SK-N-SH (cell line): ENCODE data around the gene ERGIC1. TPM values are rescaled to one million over a fixed set of nuclear protein-coding genes. Genes with fewer than 3 reads are reported as not detected.

ENCODE experiments used
- CTCF ChIA-PET: fragments of 300-600, 350-600 bp; formaldehyde crosslinking; extraction: SDS; loops from one replicate; lab custom pipeline; 2021; lab: Yijun Ruan, JAX
- POLR2A ChIA-PET: fragments of 350-600 bp; sonication (Branson Sonifier 250); formaldehyde crosslinking; extraction: SDS; loops from one replicate; lab custom pipeline; 2020; ENCODE audit warnings: antibody characterized with exemption, inconsistent platforms; lab: Yijun Ruan, JAX
- DNase-seq: peaks from one replicate; pipeline ENCODE4 v3.0.0; 2012
- H2AFZ ChIP-seq: fragments of 200-600 bp; sonication (generic); 2 replicates; pipeline ENCODE4 v1.8.1; 2016; ENCODE audit warnings: antibody characterized with exemption, mild to moderate bottlenecking, low read depth
- H3F3A ChIP-seq: fragments of 200-600 bp; sonication (generic); replicated peaks from 2 replicates; pipeline ENCODE3; 2016; ENCODE audit warnings: antibody characterized with exemption, mild to moderate bottlenecking; ENCODE audit not compliant: insufficient read depth
- H3K27ac ChIP-seq, 2 experiments: fragments of 200-500 bp in 1 of 2; fragments of 200-600 bp in 1 of 2; sonication (Bioruptor generic) in 1 of 2; sonication (generic), shearing (Covaris generic) in 1 of 2; 2 replicates each; pipeline versions ENCODE4 v1.5.1 to v1.6.1; 2014 to 2016; ENCODE audit warnings: low read depth in 2 of 2, inconsistent platforms in 1 of 2, low read length in 1 of 2, mild to moderate bottlenecking in 1 of 2, mixed read lengths in 1 of 2
- H3K27me3 ChIP-seq: fragments of 200-600 bp; sonication (generic), shearing (Covaris generic); 2 replicates; pipeline ENCODE4 v1.6.1; 2016; ENCODE audit warnings: mixed run types; ENCODE audit not compliant: insufficient read depth
- H3K36me3 ChIP-seq, 2 experiments: fragments of 200-500 bp in 1 of 2; fragments of 200-600 bp in 1 of 2; sonication (Bioruptor generic) in 1 of 2; sonication (generic) in 1 of 2; replicated peaks in 1 of 2; 2 replicates each; pipeline versions ENCODE3 to v1.5.1; 2014 to 2016; ENCODE audit warnings: low read length in 1 of 2, mild to moderate bottlenecking in 1 of 2; ENCODE audit not compliant: insufficient read depth in 2 of 2, control insufficient read depth in 1 of 2
- H3K4me1 ChIP-seq, 2 experiments: fragments of 200-500 bp in 1 of 2; fragments of 200-600 bp in 1 of 2; sonication (Bioruptor generic) in 1 of 2; sonication (generic), shearing (Covaris generic) in 1 of 2; 2 replicates each; pipeline versions ENCODE4 v1.5.1 to v1.6.1; 2014 to 2016; ENCODE audit warnings: low read depth in 1 of 2, low read length in 1 of 2, mixed run types in 1 of 2; ENCODE audit not compliant: insufficient read depth in 2 of 2, control insufficient read depth in 1 of 2
- H3K4me2 ChIP-seq: fragments of 200-600 bp; sonication (generic), shearing (Covaris generic); 2 replicates; pipeline ENCODE4 v1.6.1; 2017; ENCODE audit warnings: mixed run types
- H3K4me3 ChIP-seq, 2 experiments: fragments of 200-500 bp in 1 of 2; fragments of 200-600 bp in 1 of 2; sonication (Bioruptor generic) in 1 of 2; sonication (generic), shearing (Covaris generic) in 1 of 2; 2 replicates each; pipeline versions ENCODE4 v1.5.1 to v1.8.1; 2014 to 2016; ENCODE audit warnings: low read depth in 2 of 2, inconsistent platforms in 1 of 2, low read length in 1 of 2, mild to moderate bottlenecking in 1 of 2, mixed read lengths in 1 of 2, moderate library complexity in 1 of 2
- H3K79me2 ChIP-seq: fragments of 200-600 bp; sonication (generic); 2 replicates; pipeline ENCODE4 v1.8.1; 2017; ENCODE audit warnings: mild to moderate bottlenecking; ENCODE audit not compliant: insufficient read depth
- H3K9ac ChIP-seq: fragments of 200-600 bp; sonication (generic); 2 replicates; pipeline ENCODE4 v1.6.1; 2017; ENCODE audit warnings: mixed run types
- H3K9me2 ChIP-seq: fragments of 200-600 bp; sonication (generic); 2 replicates; pipeline ENCODE4 v1.6.1; 2017; ENCODE audit warnings: mixed run types
- H3K9me3 ChIP-seq: fragments of 200-600 bp; sonication (generic); 2 replicates; pipeline ENCODE4 v1.6.1; 2017; ENCODE audit warnings: mixed run types, mild to moderate bottlenecking, moderate library complexity
- H4K20me1 ChIP-seq: fragments of 200-600 bp; sonication (generic); 2 replicates; pipeline ENCODE4 v1.6.1; 2017; ENCODE audit warnings: mild to moderate bottlenecking, mixed run types; ENCODE audit not compliant: insufficient read depth
- CHD2 ChIP-seq: fragments of 150-350 bp; IDR thresholded peaks from 2 replicates; pipeline ENCODE4 v1.6.1; 2018; ENCODE audit warnings: low read length; ENCODE audit not compliant: partially characterized antibody
- EP300 ChIP-seq, 2 experiments: IDR thresholded peaks; 2 replicates each; pipeline versions ENCODE4 v1.4.0 to v1.6.1; 2012; ENCODE audit warnings: borderline replicate concordance in 1 of 2, low read depth in 1 of 2, low read length in 1 of 2
- FOSL2 ChIP-seq: IDR thresholded peaks from 2 replicates; pipeline ENCODE4 v1.4.0; 2012; ENCODE audit warnings: low read depth, mild to moderate bottlenecking, moderate library complexity, borderline replicate concordance
- FOXJ3 ChIP-seq: sonication (generic); formaldehyde crosslinking; IDR thresholded peaks from 2 replicates; pipeline ENCODE4 v1.5.1; 2020; ENCODE audit warnings: mild to moderate bottlenecking, missing genetic modification reagents
- GABPA ChIP-seq: IDR thresholded peaks from 2 replicates; pipeline ENCODE4 v1.4.0; 2012; ENCODE audit warnings: low read depth, mild to moderate bottlenecking
- IRF3 ChIP-seq: fragments of 150-350 bp; IDR thresholded peaks from 2 replicates; pipeline ENCODE4 v1.6.1; 2016; ENCODE audit warnings: mild to moderate bottlenecking, low read depth, low read length
- MEF2A ChIP-seq: IDR thresholded peaks from 2 replicates; pipeline ENCODE4 v1.4.0; 2012; ENCODE audit warnings: low read depth, borderline replicate concordance
- NFIC ChIP-seq: IDR thresholded peaks from 2 replicates; pipeline ENCODE4 v1.4.0; 2012; ENCODE audit warnings: borderline replicate concordance
- POLR2AphosphoS5 ChIP-seq: IDR thresholded peaks from 2 replicates; pipeline ENCODE4 v1.6.1; 2012; ENCODE audit warnings: low read depth, low read length
- RCOR1 ChIP-seq: fragments of 150-350 bp; IDR thresholded peaks from 2 replicates; pipeline ENCODE4 v1.6.1; 2017; ENCODE audit warnings: antibody characterized with exemption, low read length
- RFX5 ChIP-seq: IDR thresholded peaks from 2 replicates; pipeline ENCODE4 v1.6.1; 2012; ENCODE audit warnings: mild to moderate bottlenecking, improper control_type of control experiment, low read length
- SMC3 ChIP-seq: IDR thresholded peaks from 2 replicates; pipeline ENCODE4 v1.6.1; 2012; ENCODE audit warnings: low read depth, low read length, improper control_type of control experiment
- TCF12 ChIP-seq: IDR thresholded peaks from 2 replicates; pipeline ENCODE4 v1.4.0; 2012
- USF2 ChIP-seq: fragments of 150-350 bp; IDR thresholded peaks from 2 replicates; pipeline ENCODE4 v1.6.1; 2017; ENCODE audit warnings: antibody characterized with exemption, low read length, low read depth, borderline replicate concordance
- ZBTB33 ChIP-seq: IDR thresholded peaks from 2 replicates; pipeline ENCODE4 v1.4.0; 2012; ENCODE audit warnings: low read depth, borderline replicate concordance
- WGBS: methylation state at CpG from one replicate; pipeline ENCODE4 v1.1.6; 2017; ENCODE audit warnings: low lambda C conversion rate; 5-methylcytosine and 5-hydroxymethylcytosine counted together
- polyA plus RNA-seq, 3 experiments: library from polyadenylated mRNA; depleted of rRNA; stranded (reverse); fragments of >200 nt; gene quantifications; 2 replicates each; pipeline ENCODE4 v1.2.3, GENCODE V29; 2012

Gene ERGIC1
- polyA plus RNA-seq, 1 of the 3 experiments (the other 2 are of a cell fraction) = 101 TPM

- ChIA-PET CTCF (interaction anchor here (1.1 kb wide), 1 partner anchor 124 kb away, joined by 3 read pairs; no protein-coding TSS in a partner anchor), POLR2A (no interaction called here)
- TF ChIP-seq ZBTB33 (no peak), NFIC (no peak), RFX5 (no peak), RCOR1 (no peak), FOXJ3 (CRISPR knock-in tag) (no peak), USF2 (no peak), EP300 (IDR thresholded peaks at IDR 0.05; ENCODE audit: borderline replicate concordance in 1 of 2, low read depth in 1 of 2, low read length in 1 of 2) (no peak), TCF12 (no peak)
- H3K36me3 ChIP-seq = peaks cover 7 to 18% of the 10 kb centered on the region in 2 experiments
- H3K79me2 ChIP-seq = peaks cover 71% of the 10 kb centered on the region
- H2AFZ ChIP-seq = no peak overlapping the region
- H3F3A ChIP-seq = no peaks in the 10 kb centered on the region
- no peaks in the 10 kb centered on the region for H3K27me3 ChIP-seq
- H3K9me2 ChIP-seq = no peaks in the 10 kb centered on the region
- no peak overlapping the region for H3K4me2 ChIP-seq
- DNase-seq = no peak
- H4K20me1 ChIP-seq = peaks cover 14% of the 10 kb centered on the region
- 92% methylated on average over 3 of the region's 3 CpGs for WGBS
- H3K9ac ChIP-seq = no peak overlapping the region
- H3K4me3 ChIP-seq = no peak overlapping the region
- H3K9me3 ChIP-seq = no peaks in the 10 kb centered on the region
- H3K4me1 ChIP-seq = peaks cover 0 to 20% of the 10 kb centered on the region in 2 experiments; a peak in 2 of 4 replicates
- no peak overlapping the region for H3K27ac ChIP-seq
Observed at GRCh38 chr5:172838151-172838875, 4.3 kb downstream of the ERGIC1 start.

- no peaks in the 10 kb centered on the region for H3K9me2 ChIP-seq
- H3K4me2 ChIP-seq = no peak overlapping the region
- POLR2A ChIA-PET = no interaction called here
- H3K4me1 ChIP-seq = peaks cover 0 to 15% of the 10 kb centered on the region in 2 experiments; a peak in 2 of 4 replicates
- H3K27ac ChIP-seq = no peak overlapping the region
- H3K27me3 ChIP-seq = no peaks in the 10 kb centered on the region
- no peaks in the 10 kb centered on the region for H3F3A ChIP-seq
- H2AFZ ChIP-seq = no peak overlapping the region
- CTCF ChIA-PET = interaction anchor here (0.7 to 1.0 kb wide), 3 partner anchors 125 to 127 kb away, joined by 3 read pairs; no protein-coding TSS in a partner anchor
- no peak for DNase-seq
- peaks cover 81% of the 10 kb centered on the region for H3K79me2 ChIP-seq
- H4K20me1 ChIP-seq = peaks cover 14% of the 10 kb centered on the region
- WGBS = 81% methylated on average over 13 of the region's 13 CpGs
- H3K36me3 ChIP-seq = peaks cover 7 to 22% of the 10 kb centered on the region in 2 experiments
- no peak overlapping the region for H3K9ac ChIP-seq
- no peak overlapping the region for H3K4me3 ChIP-seq
- H3K9me3 ChIP-seq = no peaks in the 10 kb centered on the region
- TF ChIP-seq POLR2AphosphoS5 = no peak
- TF ChIP-seq FOSL2 = no peak
- no peak for TF ChIP-seq CHD2
- TF ChIP-seq GABPA = no peak
- no peak for TF ChIP-seq TCF12
- no peak for TF ChIP-seq RCOR1
- no peak for TF ChIP-seq USF2
- no peak for TF ChIP-seq IRF3
- no peak for TF ChIP-seq SMC3
- no peak for TF ChIP-seq EP300 (IDR thresholded peaks at IDR 0.05; ENCODE audit: borderline replicate concordance in 1 of 2, low read depth in 1 of 2, low read length in 1 of 2)
- no peak for TF ChIP-seq MEF2A
Observed at GRCh38 chr5:172839669-172840431, 5.8 kb downstream of the ERGIC1 start.
